IMR-90 (cell line): ENCODE measurements around the gene IFI27L2. TPM values are rescaled to one million over a fixed set of nuclear protein-coding genes. Genes with fewer than 3 reads are reported as not detected.

ENCODE experiments used
- ATAC-seq: fragments of 200-7000 bp; cut with Tn5 transposase; 2 replicates; pipeline ENCODE4 v1.9.1; 2020; ENCODE audit warnings: low read depth, mild to moderate bottlenecking, moderate library complexity
- BruUV-seq: library from RNA; stranded (reverse); fragments of 400-500 nt; replicated peaks from 2 replicates; lab custom pipeline; 2021; lab: Mats Ljungman, UMichigan
- CTCF ChIA-PET: fragments of 300-600 bp; formaldehyde crosslinking; extraction: SDS; loops from one replicate; lab custom pipeline; 2021; ENCODE audit warnings: antibody characterized with exemption; lab: Yijun Ruan, JAX
- POLR2A ChIA-PET: fragments of 300-600 bp; sonication (Branson Sonifier 250); formaldehyde crosslinking; loops from one replicate; lab custom pipeline; 2022; ENCODE audit warnings: antibody characterized with exemption; ENCODE audit not compliant: unreplicated experiment; lab: Charles Lee
- DNase-seq: peaks from one replicate; pipeline ENCODE4 v3.0.0; 2013
- H2AFZ ChIP-seq: replicated peaks from 2 replicates; pipeline ENCODE3; 2013; ENCODE audit warnings: low read length, mild to moderate bottlenecking; ENCODE audit not compliant: poor library complexity
- H2AK5ac ChIP-seq: 2 replicates; pipeline ENCODE4 v1.6.1; 2013; ENCODE audit warnings: low read depth, low read length, inconsistent platforms
- H2AK9ac ChIP-seq: replicated peaks from 2 replicates; pipeline ENCODE3; 2013; ENCODE audit warnings: mild to moderate bottlenecking, low read depth, low read length, moderate library complexity; ENCODE audit not compliant: poor library complexity
- H2BK120ac ChIP-seq: 2 replicates; pipeline ENCODE4 v1.6.1; 2013; ENCODE audit warnings: low read depth, low read length, inconsistent platforms
- H2BK15ac ChIP-seq: 3 replicates; pipeline ENCODE4 v1.6.1; 2013; ENCODE audit warnings: low read depth, low read length, inconsistent platforms
- H2BK20ac ChIP-seq: 2 replicates; pipeline ENCODE4 v1.6.1; 2013; ENCODE audit warnings: low read depth, mild to moderate bottlenecking, inconsistent platforms, low read length, moderate library complexity
- H2BK5ac ChIP-seq: 2 replicates; pipeline ENCODE4 v1.6.1; 2013; ENCODE audit warnings: mild to moderate bottlenecking, low read depth, low read length, inconsistent platforms; ENCODE audit not compliant: poor library complexity, severe bottlenecking
- H3K14ac ChIP-seq: replicated peaks from 2 replicates; pipeline ENCODE4 v1.6.1; 2013; ENCODE audit warnings: low read depth, low read length, inconsistent platforms
- H3K18ac ChIP-seq: 2 replicates; pipeline ENCODE4 v1.6.1; 2013; ENCODE audit warnings: low read depth, low read length, control low read depth
- H3K23ac ChIP-seq: 2 replicates; pipeline ENCODE4 v1.6.1; 2013; ENCODE audit warnings: low read depth, low read length, inconsistent platforms
- H3K27ac ChIP-seq: 2 replicates; pipeline ENCODE4 v1.5.1; 2013; ENCODE audit warnings: mild to moderate bottlenecking, control low read depth, low read length; ENCODE audit not compliant: insufficient read depth
- H3K27me3 ChIP-seq: 2 replicates; pipeline ENCODE4 v1.6.1; 2013; ENCODE audit warnings: low read length; ENCODE audit not compliant: control insufficient read depth, insufficient read depth
- H3K36me3 ChIP-seq: 2 replicates; pipeline ENCODE4 v1.6.1; 2013; ENCODE audit warnings: low read length, mixed read lengths; ENCODE audit not compliant: control insufficient read depth, insufficient read depth
- H3K4ac ChIP-seq: 2 replicates; pipeline ENCODE4 v1.6.1; 2013; ENCODE audit warnings: low read depth, low read length, inconsistent platforms
- H3K4me1 ChIP-seq: 2 replicates; pipeline ENCODE4 v1.6.1; 2013; ENCODE audit warnings: low read length, mixed read lengths; ENCODE audit not compliant: control insufficient read depth, insufficient read depth
- H3K4me2 ChIP-seq: 2 replicates; pipeline ENCODE4 v1.6.1; 2013; ENCODE audit warnings: low read depth, mild to moderate bottlenecking, control low read depth, low read length, moderate library complexity
- H3K4me3 ChIP-seq: 2 replicates; pipeline ENCODE4 v1.5.1; 2013; ENCODE audit warnings: low read depth, mild to moderate bottlenecking, control low read depth, low read length, moderate library complexity; ENCODE audit not compliant: insufficient read depth
- H3K56ac ChIP-seq: 2 replicates; pipeline ENCODE4 v1.6.1; 2013; ENCODE audit warnings: low read length, inconsistent platforms; ENCODE audit not compliant: insufficient read depth; ENCODE audit errors: extremely low read depth
- H3K79me1 ChIP-seq, 2 experiments: 2 replicates each; pipeline ENCODE4 v1.6.1; 2013; ENCODE audit warnings: low read length in 2 of 2, inconsistent platforms in 1 of 2, low read depth in 1 of 2
- H3K9ac ChIP-seq: 2 replicates; pipeline ENCODE4 v1.6.1; 2013; ENCODE audit warnings: low read depth, low read length, control low read depth
- H3K9me1 ChIP-seq: 2 replicates; pipeline ENCODE4 v1.6.1; 2013; ENCODE audit warnings: low read length, inconsistent platforms; ENCODE audit not compliant: insufficient read depth
- H3K9me3 ChIP-seq: 2 replicates; pipeline ENCODE4 v1.6.1; 2013; ENCODE audit warnings: low read length; ENCODE audit not compliant: control insufficient read depth, insufficient read depth
- H4K20me1 ChIP-seq: 2 replicates; pipeline ENCODE4 v1.6.1; 2013; ENCODE audit warnings: low read length, inconsistent platforms; ENCODE audit not compliant: insufficient read depth
- H4K5ac ChIP-seq: 2 replicates; pipeline ENCODE4 v1.6.1; 2013; ENCODE audit warnings: mild to moderate bottlenecking, low read depth, low read length, control low read depth
- H4K8ac ChIP-seq, 2 experiments: 2 replicates each; pipeline ENCODE4 v1.6.1; 2013; ENCODE audit warnings: low read depth in 2 of 2, low read length in 2 of 2, control low read depth in 1 of 2, inconsistent platforms in 1 of 2
- H4K91ac ChIP-seq: 2 replicates; pipeline ENCODE4 v1.6.1; 2013; ENCODE audit warnings: low read depth, low read length, inconsistent platforms; ENCODE audit not compliant: insufficient read depth
- BHLHE40 ChIP-seq: fragments of 150-350 bp; IDR thresholded peaks from 2 replicates; pipeline ENCODE4 v1.6.1; 2016; ENCODE audit warnings: mild to moderate bottlenecking, low read depth, low read length
- CEBPB ChIP-seq: IDR thresholded peaks from 2 replicates; pipeline ENCODE4 v1.6.1; 2012; ENCODE audit warnings: low read depth, low read length, improper control_type of control experiment
- CHD1 ChIP-seq: IDR thresholded peaks from 2 replicates; pipeline ENCODE4 v1.6.1; 2012; ENCODE audit warnings: low read depth, low read length, improper control_type of control experiment
- CTCF ChIP-seq: conservative IDR thresholded peaks from 2 replicates; pipeline ENCODE4 v1.5.1; 2012; ENCODE audit warnings: mild to moderate bottlenecking, low read depth, low read length, improper control_type of control experiment
- ELK1 ChIP-seq: fragments of 150-350 bp; IDR thresholded peaks from 2 replicates; pipeline ENCODE4 v1.6.1; 2016; ENCODE audit warnings: low read depth, mild to moderate bottlenecking, low read length, moderate library complexity, borderline replicate concordance
- FOS ChIP-seq: fragments of 150-350 bp; IDR thresholded peaks from 2 replicates; pipeline ENCODE4 v1.6.1; 2016; ENCODE audit warnings: low read depth, low read length
- MAFK ChIP-seq: IDR thresholded peaks from 2 replicates; pipeline ENCODE4 v1.6.1; 2012; ENCODE audit warnings: low read depth, low read length, improper control_type of control experiment
- MAZ ChIP-seq: IDR thresholded peaks from 2 replicates; pipeline ENCODE4 v1.6.1; 2012; ENCODE audit warnings: low read depth, mild to moderate bottlenecking, low read length, improper control_type of control experiment, moderate library complexity, borderline replicate concordance
- MXI1 ChIP-seq: IDR thresholded peaks from 2 replicates; pipeline ENCODE4 v1.6.1; 2012; ENCODE audit warnings: low read depth, mild to moderate bottlenecking, low read length, moderate library complexity, borderline replicate concordance
- NFE2L2 ChIP-seq: fragments of 150-350 bp; IDR thresholded peaks from 2 replicates; pipeline ENCODE4 v1.6.1; 2016; ENCODE audit warnings: low read depth, mild to moderate bottlenecking, low read length
- POLR2A ChIP-seq: IDR thresholded peaks from 2 replicates; pipeline ENCODE4 v1.6.1; 2012; ENCODE audit warnings: mild to moderate bottlenecking, low read depth, low read length
- RAD21 ChIP-seq: IDR thresholded peaks from 2 replicates; pipeline ENCODE4 v1.6.1; 2012; ENCODE audit warnings: low read length, improper control_type of control experiment
- RCOR1 ChIP-seq: IDR thresholded peaks from 2 replicates; pipeline ENCODE4 v1.6.1; 2012; ENCODE audit warnings: mild to moderate bottlenecking, low read length, improper control_type of control experiment; ENCODE audit not compliant: insufficient replicate concordance
- RFX5 ChIP-seq: IDR thresholded peaks from 2 replicates; pipeline ENCODE4 v1.8.0; 2012; ENCODE audit warnings: low read depth, mild to moderate bottlenecking, low read length, moderate library complexity
- SMC3 ChIP-seq: fragments of 150-350 bp; IDR thresholded peaks from 2 replicates; pipeline ENCODE4 v1.6.1; 2016; ENCODE audit warnings: low read depth, mild to moderate bottlenecking, antibody characterized with exemption, low read length, moderate library complexity
- USF2 ChIP-seq: fragments of 150-350 bp; IDR thresholded peaks from 2 replicates; pipeline ENCODE4 v1.6.1; 2017; ENCODE audit warnings: mild to moderate bottlenecking, antibody characterized with exemption, low read length, low read depth
- WGBS, 2 experiments: methylation state at CpG; one replicate each; pipeline versions ENCODE4 v1.1.5 to v1.1.7; 2013; ENCODE audit warnings: missing lambda C conversion rate in 2 of 2; ENCODE audit not compliant: insufficient read length in 1 of 2; ENCODE audit errors: extremely low coverage in 2 of 2; 5-methylcytosine and 5-hydroxymethylcytosine counted together
- dilution Hi-C: fragments of 300-500 bp; cut with HindIII; formaldehyde crosslinking; loops from one replicate; pipeline ENCODE4 v1.14.3; 2018; ENCODE audit warnings: low sequenced_read_pairs; ENCODE audit not compliant: unreplicated experiment
- in situ Hi-C: fragments of 300-500 bp; cut with MboI; formaldehyde crosslinking; loops from 3 replicates; pipeline ENCODE4 v1.14.3; 2019; ENCODE audit warnings: low sequenced_read_pairs, inconsistent platforms, mixed read lengths
- intact Hi-C: fragments of 100-400 bp; cut with micrococcal nuclease; formaldehyde crosslinking; loops from 2 replicates; pipeline ENCODE4 v1.10.0; 2022
- polyA plus RNA-seq, 3 experiments: library from polyadenylated mRNA; depleted of rRNA; stranded (reverse); fragments of >200 nt; gene quantifications; 2 replicates each; pipeline ENCODE4 v1.2.3, GENCODE V29; 2012; ENCODE audit warnings: low replicate concordance in 1 of 3
- total RNA-seq: library from RNA; depleted of rRNA; stranded (reverse); fragments of >200 nt; gene quantifications from 2 replicates; pipeline ENCODE4 v1.2.3, GENCODE V29; 2012

The IFI27L2 gene
- total and polyA plus RNA-seq, 2 of the 4 experiments (the other 2 are of a cell fraction): 43.0 to 187 TPM

GRCh38 chr14:94103554-94104150 lies 25.8 kb downstream of the IFI27L2 start:
- CTCF ChIA-PET: no interaction called here
- H3K4me3 ChIP-seq: no peak overlapping the region
- no peak overlapping the region for H4K8ac ChIP-seq
- no peak overlapping the region for H4K5ac ChIP-seq
- in situ Hi-C loops (no loop called here), dilution Hi-C loops (no loop called here), intact Hi-C loops (no loop called here)
- no peak for ATAC-seq
- peaks cover 5% of the 10 kb centered on the region; the same call in 1 of the 2 replicates for H3K4me1 ChIP-seq
- H2BK15ac ChIP-seq: no peak overlapping the region
- no peak overlapping the region for H2AK9ac ChIP-seq
- H3K18ac ChIP-seq: no peak overlapping the region
- H4K20me1 ChIP-seq: 0 out of 2 replicates have a peak, but pooled peaks cover 8% of the 10 kb centered on the region
- BruUV-seq: no TSS peak
- no peaks in the 10 kb centered on the region for H3K27me3 ChIP-seq
- TF ChIP-seq BHLHE40 (no peak), SMC3 (no peak), MAZ (no peak), FOS (no peak), CTCF (no peak), RAD21 (no peak), RCOR1 (no peak), RFX5 (no peak), NFE2L2 (no peak), POLR2A (no peak), CEBPB (no peak), MAFK (no peak), CHD1 (no peak), MXI1 (no peak), ELK1 (no peak), USF2 (no peak)
- no peak overlapping the region for H2BK5ac ChIP-seq
- DNase-seq: no peak
- H3K56ac ChIP-seq: no peak overlapping the region
- H2AFZ ChIP-seq: no peak overlapping the region
- POLR2A ChIA-PET: no interaction called here
- no peak overlapping the region for H3K9ac ChIP-seq
- H3K14ac ChIP-seq: no peak overlapping the region
- no peak overlapping the region for H2BK120ac ChIP-seq
- H3K79me1 ChIP-seq: no peaks in the 10 kb centered on the region; a peak in 1 of 4 replicates
- H3K9me1 ChIP-seq: peaks cover 10% of the 10 kb centered on the region
- no peak overlapping the region for H3K4ac ChIP-seq
- no peak overlapping the region for H2AK5ac ChIP-seq
- H3K4me2 ChIP-seq: no peak overlapping the region
- no peak overlapping the region for H2BK20ac ChIP-seq
- no peaks in the 10 kb centered on the region for H3K9me3 ChIP-seq
- no peak overlapping the region for H3K27ac ChIP-seq
- WGBS, 2 experiments: 40% methylated on average over 1 of the region's 7 CpGs; no CpG with 5 or more reads in 1 of the 2 experiments
- no peaks in the 10 kb centered on the region; the same call in 1 of the 2 replicates for H3K36me3 ChIP-seq
- H4K91ac ChIP-seq: no peak overlapping the region
- H3K23ac ChIP-seq: no peak overlapping the region
